ENCODE results near the gene MYRF.

DNA sequence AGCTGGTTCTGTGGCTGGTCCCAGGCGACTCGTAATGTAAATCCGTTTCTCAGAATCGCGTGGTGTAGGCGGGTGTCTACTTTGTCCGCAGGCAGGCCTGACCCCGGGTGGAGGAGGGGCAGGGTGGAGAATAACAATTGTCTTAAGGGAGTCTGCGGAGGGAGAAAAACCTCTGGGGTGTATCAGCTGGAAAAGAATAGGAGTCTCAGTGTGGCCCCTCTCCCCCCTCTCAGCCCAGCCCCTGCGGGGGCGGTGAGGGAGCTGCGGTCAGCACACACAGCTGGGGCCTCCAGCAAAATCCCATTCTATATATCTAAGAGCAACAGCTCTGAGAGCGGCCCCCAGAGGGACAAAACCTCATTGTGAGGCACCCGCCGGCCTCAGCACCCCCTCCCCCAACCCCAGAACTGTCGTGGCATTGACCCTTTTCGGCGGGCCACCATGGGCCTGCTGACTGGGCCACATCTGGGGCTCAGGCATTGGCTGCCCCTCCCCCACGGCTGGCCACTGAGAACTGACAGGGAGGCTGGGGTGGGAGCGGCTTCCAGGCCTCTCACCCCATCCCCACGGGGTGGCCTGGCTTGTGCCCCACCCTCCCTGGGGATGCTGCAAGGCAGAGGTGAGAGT is 2.7 kb upstream of the MYRF start:
- no peak for TF ChIP-seq CTCF (IDR thresholded peaks at IDR 0.05; ENCODE audit: low read depth, low read length, poor library complexity, severe bottlenecking)
- no peak for TF ChIP-seq EZH2phosphoT487 (IDR thresholded peaks at IDR 0.05; ENCODE audit: borderline replicate concordance, low read length)
